Esophagus squamous epithelium (tissue), 4 donors: ENCODE measurements around the gene IRF2BPL.

Experiments
- CTCF ChIP-seq, 6 experiments: fragments of 450-650 bp in 4 of 6; fragments of 200-600 bp in 2 of 6; sonication (generic) in 2 of 6; IDR thresholded peaks; one replicate each; pipeline ENCODE4 v1.5.1; 2016 to 2019; ENCODE audit warnings: antibody characterized with exemption in 6 of 6, mild to moderate bottlenecking in 4 of 6, moderate library complexity in 4 of 6
- POLR2A ChIP-seq, 4 donors: fragments of 450-650 bp; IDR thresholded peaks; one replicate each; pipeline ENCODE4 v1.6.1; 2017; ENCODE audit warnings: antibody characterized with exemption in 4 of 4, mild to moderate bottlenecking in 4 of 4, moderate library complexity in 3 of 4

- no peak for TF ChIP-seq CTCF (IDR thresholded peaks at IDR 0.05)
- TF ChIP-seq POLR2A (IDR thresholded peaks at IDR 0.05) = no peak
These were observed 23.6 kb downstream of the IRF2BPL start for GRCh38 chr14:77004711-77005460.
